Measurements from ENCODE around the gene CIC.

DNA sequence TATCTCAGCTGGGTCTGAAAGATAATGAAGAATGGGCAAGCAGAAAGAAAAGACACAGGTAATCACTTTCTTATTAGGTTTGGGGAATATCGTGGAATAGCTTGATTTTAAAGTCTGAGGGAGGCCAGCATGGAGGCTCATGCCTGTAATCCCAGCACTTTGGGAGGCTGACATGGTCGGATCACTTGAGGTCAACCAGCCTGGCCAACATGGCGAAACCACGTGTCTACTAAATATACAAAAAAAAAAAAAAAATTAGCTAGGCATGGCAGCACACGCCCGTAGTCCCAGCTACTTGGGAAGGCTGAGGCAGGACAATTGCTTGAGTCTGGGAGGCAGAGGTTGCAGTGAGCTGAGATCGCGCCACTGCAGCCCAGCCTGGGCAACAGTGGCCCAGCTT is 34.8 kb downstream of the CIC start:
- TF ChIP-seq, protein P1, sequence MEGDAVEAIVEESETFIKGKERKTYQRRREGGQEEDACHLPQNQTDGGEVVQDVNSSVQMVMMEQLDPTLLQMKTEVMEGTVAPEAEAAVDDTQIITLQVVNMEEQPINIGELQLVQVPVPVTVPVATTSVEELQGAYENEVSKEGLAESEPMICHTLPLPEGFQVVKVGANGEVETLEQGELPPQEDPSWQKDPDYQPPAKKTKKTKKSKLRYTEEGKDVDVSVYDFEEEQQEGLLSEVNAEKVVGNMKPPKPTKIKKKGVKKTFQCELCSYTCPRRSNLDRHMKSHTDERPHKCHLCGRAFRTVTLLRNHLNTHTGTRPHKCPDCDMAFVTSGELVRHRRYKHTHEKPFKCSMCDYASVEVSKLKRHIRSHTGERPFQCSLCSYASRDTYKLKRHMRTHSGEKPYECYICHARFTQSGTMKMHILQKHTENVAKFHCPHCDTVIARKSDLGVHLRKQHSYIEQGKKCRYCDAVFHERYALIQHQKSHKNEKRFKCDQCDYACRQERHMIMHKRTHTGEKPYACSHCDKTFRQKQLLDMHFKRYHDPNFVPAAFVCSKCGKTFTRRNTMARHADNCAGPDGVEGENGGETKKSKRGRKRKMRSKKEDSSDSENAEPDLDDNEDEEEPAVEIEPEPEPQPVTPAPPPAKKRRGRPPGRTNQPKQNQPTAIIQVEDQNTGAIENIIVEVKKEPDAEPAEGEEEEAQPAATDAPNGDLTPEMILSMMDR (IDR thresholded peaks at IDR 0.05): no peak
- TF ChIP-seq EP300 (IDR thresholded peaks at IDR 0.05): no peak

Data from tibial nerve (tissue), 4 donors.